HG03025 (cell line): ENCODE data around the gene ZBED3.
A peak's percentile ranks its signal among the peaks of the same experiment; 100 is the strongest.
"Not testable (repeated sequence)": the region's sequence is repeated elsewhere in the genome, so short reads cannot be mapped to it uniquely, and the experiment has no call there.

ENCODE experiments used
- ATAC-seq: cut with Tn5 transposase; IDR thresholded peaks from one replicate; pipeline ENCODE4 v1.9.1; 2021; ENCODE audit warnings: mild to moderate bottlenecking, moderate library complexity; ENCODE audit not compliant: unreplicated experiment, low FRiP score

ZBED3 gene

DNA sequence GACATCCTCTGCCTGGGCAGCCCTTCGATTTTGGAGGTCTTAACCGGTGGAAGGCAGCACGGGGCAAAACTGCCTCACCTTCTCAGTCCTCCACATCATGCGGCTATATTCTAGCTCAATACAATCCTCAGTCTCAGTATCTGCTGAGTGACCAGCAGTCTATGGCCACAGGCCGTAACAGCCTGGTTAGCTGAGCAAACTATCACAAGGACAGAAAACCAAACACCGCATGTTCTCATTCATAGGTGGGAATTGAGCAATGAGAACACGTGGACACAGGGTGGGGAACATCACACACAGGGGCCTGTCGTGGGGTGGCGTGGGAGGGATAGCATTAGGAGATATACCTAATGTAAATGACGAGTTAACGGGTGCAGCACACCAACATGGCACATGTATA lies 6.6 kb downstream of the ZBED3 start:
- not testable (repeated sequence) for ATAC-seq

GRCh38 chr5:77077829-77078176 lies 9.3 kb downstream of the ZBED3 start:
- no peak for ATAC-seq

- peak; percentile 85 for ATAC-seq
Observed at GRCh38 chr5:77076961-77077828, 9.9 kb downstream of the ZBED3 start.

DNA sequence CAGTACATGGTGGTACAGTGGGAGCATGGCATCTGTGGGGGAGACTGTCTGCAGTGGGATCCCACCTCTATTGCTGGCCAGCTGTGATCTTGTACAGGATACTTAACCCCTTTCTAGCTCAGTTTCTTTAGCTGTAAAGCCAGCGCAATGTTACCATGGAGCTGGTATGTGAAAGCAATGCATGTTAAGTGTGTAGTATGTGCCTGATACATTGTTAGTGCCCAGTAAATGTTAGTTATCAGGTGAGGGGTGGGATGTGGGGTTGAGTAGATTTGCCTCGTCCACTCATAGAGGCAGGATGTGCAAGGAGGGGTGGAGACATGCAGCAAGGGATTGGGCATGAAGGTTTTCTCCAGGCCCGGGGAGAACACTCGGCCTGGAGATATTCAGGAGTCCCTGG lies 12.3 kb downstream of the ZBED3 start:
- ATAC-seq, result no peak

DNA sequence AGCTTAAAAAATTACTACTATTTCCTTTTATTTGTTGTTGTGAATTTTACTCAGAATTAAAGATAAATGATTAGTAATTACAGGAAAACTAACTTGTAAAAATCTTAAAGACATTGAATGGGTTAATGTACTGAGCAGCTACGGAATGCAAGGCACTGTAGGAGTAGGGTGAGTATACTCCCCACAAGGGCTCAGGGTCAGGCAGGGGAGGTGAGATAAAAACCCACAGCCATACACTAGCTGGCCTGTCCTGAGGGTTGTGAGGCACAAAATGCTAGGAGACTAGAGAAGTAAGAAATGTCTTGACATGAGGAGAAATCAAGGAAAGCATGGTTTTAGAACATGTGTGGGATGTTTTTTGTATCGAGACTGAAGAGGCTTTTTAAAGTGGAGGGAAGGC lies 13.4 kb downstream of the ZBED3 start:
- ATAC-seq, result no peak

DNA sequence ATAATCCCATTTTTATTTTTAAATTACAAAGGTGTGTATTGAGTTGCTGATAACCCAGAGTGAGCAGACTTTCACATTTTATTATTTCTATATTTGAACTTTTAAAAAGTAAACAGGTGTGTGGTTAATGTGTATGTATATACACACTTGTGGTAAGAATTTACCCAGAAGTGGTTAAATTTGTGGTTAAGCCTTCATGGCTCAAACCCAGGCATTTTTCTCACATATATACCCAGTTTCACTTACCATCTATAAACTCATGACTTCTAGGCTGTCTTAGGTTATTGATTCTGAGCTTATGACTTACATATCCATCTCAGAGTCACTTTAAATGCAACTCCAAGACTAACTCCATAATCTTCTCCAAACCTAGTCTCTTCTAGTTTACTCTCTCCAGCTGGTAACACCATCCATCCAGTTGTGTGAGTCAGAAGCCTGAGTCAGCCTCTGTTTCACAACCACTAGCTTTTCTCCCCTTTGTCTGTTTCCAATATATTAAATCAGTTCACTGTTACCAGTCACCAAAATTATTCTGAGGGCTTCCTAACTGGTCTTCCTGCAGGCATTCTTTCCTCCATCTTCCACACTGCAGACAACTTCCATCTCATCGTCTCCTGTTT lies 20.2 kb downstream of the ZBED3 start:
- peak; percentile 48 for ATAC-seq

DNA sequence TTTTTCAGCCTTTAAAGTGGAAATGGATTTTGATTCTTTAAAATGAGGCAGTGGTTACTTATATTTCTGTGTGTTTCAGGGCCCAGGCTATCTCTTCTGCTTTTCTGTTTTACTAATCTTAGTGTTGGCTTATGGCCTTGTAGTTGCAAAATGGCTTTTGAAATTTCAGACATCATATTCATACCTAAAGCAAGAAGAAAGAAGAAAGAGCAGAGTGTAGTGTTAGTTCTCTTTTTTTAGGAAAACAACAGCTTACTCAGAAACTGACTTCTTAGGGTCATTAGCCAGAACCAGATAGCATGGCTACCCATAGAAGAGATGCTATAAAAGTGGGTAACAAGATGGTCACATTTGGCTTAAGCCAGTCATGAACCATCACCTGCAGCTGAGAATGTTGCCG lies 20.9 kb downstream of the ZBED3 start:
- ATAC-seq, result peak; percentile 36

- no peak for ATAC-seq
Observed at GRCh38 chr5:77065256-77065655, 21.8 kb downstream of the ZBED3 start.

DNA sequence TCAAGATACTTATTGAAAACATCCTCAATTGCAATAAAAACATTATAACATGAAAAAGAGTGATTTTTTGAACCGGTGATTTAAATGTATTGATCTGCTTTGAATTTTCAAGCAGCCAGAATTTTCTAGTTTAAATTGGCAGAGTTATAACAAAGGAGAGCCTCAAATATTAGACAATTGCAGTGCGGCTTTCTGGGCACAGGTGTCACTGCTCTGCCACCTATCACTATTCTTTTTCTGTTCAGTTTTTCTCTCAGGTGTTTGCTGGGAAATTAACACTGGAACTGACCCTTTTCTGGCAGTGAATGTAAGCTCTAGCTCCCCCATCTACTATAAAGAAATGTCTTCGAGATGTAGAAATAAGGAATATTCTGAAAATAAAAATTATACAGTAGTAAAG lies 23.0 kb downstream of the ZBED3 start:
- ATAC-seq, result no peak

DNA sequence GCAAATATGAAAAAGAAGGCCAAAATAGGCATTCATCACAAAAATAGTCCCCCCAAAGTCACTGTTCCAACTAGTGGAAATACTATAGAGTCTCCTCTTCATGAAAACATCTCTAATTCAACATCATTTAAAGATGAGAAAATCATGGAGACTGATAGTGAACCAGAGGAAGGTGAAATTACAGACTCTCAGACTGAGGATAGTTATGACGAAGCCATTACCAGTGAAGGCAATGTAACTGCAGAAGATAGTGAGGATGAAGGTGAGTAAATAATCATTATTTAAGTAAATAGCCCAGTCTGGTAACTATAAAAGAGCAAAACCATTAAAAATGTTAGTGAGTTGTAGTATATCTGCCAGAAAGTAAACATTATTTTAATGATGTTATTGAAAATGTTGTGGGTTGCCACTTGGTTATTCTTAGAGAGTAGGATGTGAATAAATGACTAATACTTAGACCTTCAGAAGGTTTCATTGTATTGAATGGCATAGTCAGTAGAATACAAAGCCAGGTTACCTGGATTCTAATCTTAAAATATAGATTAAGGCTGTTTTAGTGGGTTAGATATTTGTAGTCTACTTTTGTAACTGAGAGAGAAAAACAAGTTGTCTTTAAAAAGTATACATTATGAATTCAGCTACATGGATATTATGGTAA lies 40.5 kb downstream of the ZBED3 start:
- ATAC-seq, result no peak

- no peak for ATAC-seq
Observed at GRCh38 chr5:77035950-77036349, 51.1 kb downstream of the ZBED3 start.

- ATAC-seq, result no peak
Observed at GRCh38 chr5:77033338-77033737, 53.7 kb downstream of the ZBED3 start.

- ATAC-seq, result no peak
Observed at GRCh38 chr5:77032635-77033034, 54.5 kb downstream of the ZBED3 start.

DNA sequence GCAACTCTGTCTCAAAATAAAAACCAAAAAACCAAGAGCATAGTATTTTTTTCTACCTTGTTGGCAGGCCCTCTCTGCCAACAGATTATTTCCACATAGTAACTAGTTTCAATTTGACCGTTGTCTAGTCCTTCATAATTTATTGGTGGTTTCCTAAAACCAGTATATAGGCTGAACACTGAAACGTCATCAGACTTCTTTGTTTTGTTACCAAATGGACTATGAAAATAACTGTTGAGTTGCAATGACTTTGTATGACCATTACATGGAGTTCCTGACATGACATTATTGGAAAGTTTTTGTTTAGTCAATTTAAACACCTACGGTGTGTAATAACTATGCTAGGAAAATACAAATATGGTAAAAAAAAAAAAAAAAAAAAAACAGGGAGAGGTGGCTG lies 55.2 kb downstream of the ZBED3 start:
- ATAC-seq, result no peak

- ATAC-seq, result peak; percentile 99
Observed at GRCh38 chr5:77030097-77031071, 56.7 kb downstream of the ZBED3 start, which contains the start of gene AGGF1. AGGF1 (plus strand) TSS chr5:77030404; CDS start chr5:77030767, 363 bp downstream.

DNA sequence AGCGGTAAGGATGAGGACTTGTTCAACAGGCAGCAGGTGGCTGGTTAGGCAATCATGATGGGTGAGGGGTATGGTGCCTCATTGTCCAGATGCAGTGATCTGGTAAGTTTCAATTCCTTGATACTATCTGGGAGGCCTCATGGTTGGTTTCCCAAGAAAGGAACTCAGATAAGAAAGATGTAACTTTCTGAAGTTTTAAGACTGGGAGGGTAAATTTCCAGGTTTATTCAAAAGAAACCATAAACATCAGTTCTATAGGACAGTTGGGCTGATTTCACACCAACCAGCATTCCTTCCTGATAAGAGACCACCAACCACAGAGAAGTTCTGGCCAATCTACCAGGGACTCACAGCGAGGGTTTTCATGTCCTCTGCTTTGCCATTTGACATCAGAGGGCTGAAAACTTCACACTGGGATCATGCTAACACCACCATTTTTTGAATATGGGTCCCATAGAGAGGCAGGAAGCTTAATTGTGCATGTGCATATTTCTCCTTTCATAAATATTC lies 57.7 kb downstream of the ZBED3 start:
- ATAC-seq, result no peak

GRCh38 chr5:77028631-77029375 lies 58.3 kb downstream of the ZBED3 start:
- no peak for ATAC-seq

DNA sequence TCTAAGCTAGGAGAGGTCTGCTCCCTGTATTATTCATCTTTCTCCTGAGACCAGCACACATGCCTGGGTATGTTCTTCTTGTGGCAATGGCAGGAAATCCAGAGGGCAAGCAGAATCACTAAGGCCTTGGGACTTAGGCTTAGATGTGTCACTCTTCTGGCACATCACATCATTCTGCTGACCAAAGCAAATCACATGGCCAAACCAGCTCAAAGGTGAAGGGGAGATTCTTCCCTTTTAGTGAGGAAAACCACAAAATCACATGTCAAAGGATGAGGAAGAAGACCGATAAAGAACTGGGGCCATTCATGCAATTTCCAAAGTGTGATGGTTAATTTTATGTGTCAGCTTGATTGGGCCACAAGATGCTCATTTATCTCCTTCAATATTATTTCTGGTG lies 62.6 kb downstream of the ZBED3 start:
- ATAC-seq, result no peak
